ENCODE results near the gene TNFAIP8L1.
A peak's percentile ranks its signal among the peaks of the same experiment; 100 is the strongest.

TNFAIP8L1 gene

GRCh38 chr19:4682417-4683200 is 43.3 kb downstream of the TNFAIP8L1 start:
- DNase-seq: no peak

DNA sequence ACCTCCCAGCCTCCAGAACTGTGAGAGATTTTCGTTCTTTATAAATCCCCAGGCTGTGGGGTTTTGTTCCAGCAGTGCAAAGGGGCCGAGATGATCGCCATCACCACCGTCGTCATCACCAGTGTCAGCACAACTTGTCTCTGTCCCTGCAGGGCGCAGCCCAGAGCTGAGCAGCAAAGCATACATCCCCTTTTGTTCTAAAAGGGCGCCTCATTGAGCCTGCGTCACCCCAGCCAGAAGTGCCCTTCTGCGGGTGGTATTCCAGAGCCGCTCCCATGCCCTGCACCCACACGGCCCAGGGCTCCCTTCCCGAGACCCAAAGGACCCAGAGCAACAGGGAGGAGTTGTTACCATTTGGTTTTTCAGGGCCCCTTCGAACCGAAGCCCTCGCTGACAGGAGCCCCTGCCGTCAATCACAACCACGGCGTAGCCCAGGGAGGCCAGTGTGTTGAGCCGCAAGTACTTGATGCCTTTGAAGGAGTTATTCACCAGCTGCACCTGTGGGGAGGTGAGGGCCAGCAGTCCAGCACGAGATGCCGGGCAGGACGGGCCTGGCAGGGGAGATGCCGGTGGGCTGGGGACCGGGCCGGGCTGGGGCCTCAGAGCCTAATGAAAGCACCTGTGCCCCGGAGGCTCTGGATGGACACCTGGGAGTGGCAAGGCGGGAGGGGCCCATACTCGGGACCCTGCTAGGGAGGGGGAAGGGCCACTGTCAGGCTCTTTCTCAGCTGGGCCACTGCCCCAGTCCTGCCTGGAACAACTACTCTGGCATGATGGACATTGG is 45.2 kb downstream of the TNFAIP8L1 start:
- no peak for DNase-seq

- no peak for DNase-seq
These were observed 47.4 kb downstream of the TNFAIP8L1 start for GRCh38 chr19:4686700-4687099.

DNA sequence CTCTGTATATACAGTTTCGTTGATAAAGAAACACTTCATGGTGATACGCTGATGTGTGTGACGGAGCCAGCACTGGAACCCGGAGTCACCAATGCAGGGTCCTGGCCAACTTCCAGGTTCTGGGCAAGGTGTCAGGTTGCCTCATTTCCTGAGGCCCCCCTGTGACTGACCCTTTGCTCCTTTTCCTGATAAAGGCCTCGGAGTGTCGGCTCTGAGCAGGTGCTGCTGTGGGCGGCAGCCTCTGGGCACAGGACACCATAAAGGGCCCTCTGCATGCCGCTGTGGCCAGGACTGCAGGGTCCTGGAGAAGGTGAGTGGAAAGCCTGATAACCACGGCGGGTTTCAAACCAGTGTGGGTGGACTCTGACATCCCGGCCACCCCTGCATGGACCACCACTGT is 48.1 kb downstream of the TNFAIP8L1 start:
- DNase-seq: no peak

GRCh38 chr19:4688587-4688986 is 49.3 kb downstream of the TNFAIP8L1 start:
- DNase-seq: no peak

GRCh38 chr19:4689403-4689802 is 50.1 kb downstream of the TNFAIP8L1 start:
- no peak for DNase-seq

DNA sequence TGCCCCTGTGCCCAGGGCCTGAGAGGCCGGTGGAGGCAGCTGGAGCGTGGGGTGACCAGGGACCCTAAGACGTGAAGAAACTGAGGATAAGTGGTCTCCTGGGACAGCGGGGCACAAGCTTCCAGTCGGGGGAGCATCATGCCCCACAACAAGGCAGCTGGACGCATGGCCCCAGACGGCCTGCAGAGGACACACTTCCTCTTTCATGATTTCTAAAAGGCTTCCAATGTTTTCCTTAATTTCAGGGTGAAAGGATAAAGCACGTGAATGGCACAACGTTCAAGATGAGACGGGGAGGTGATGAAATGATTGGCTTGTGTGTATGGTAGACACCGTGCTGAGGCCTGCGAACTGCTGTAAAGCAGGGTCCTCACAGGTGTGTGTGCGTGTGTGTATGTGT is 51.0 kb downstream of the TNFAIP8L1 start:
- DNase-seq: no peak

GRCh38 chr19:4691373-4691772 is 52.1 kb downstream of the TNFAIP8L1 start:
- no peak for DNase-seq

- DNase-seq: no peak
These were observed 53.1 kb downstream of the TNFAIP8L1 start for GRCh38 chr19:4692251-4693077.

DNA sequence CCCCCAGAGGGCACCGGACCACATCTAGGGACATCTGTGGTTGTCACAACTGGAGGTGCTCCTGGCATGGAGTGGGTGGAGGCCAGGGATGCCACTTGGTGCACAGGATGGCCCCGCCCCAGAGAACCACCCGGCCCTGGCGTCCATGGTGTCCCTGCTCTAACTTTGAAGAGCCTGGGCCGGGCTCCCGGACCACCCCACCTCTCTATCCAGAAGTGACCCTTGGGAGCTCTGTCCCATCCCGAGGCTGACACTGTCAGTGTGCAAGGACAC is 53.7 kb downstream of the TNFAIP8L1 start:
- DNase-seq: no peak

DNA sequence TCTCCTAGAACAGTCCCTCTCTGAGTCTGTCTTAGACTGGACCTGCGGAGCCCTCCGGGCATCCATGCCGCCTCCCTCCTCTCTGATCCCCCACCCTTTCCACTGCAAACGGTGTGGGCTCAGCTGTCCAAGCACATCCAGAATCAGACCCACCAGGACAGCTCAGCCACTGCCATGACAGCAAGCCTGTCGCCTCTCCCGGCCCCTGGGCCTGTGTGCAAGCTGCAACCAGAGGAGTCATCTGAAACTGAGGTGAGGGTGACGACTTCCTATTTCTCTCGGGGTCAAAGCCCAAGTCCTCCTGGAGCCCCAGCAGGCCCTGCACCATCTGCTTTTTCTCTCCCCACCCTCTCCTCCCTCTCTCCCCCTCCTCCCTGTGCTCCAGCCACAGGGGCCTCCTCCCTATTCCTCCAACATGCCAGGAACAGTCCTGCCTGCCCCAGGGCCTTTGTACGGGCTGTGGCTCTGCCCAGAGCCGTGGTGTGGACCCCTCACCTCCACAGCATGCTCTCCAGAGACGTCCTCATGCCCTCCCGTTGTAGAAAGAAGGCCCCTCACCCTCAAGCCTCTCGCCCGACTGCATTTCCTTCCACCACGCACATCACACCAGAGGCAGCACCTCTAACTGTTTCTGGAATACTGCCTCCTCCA is 54.3 kb downstream of the TNFAIP8L1 start:
- DNase-seq: no peak

GRCh38 chr19:4694211-4694987 is 55.1 kb downstream of the TNFAIP8L1 start:
- peak; percentile 88 for DNase-seq

- DNase-seq: peak; percentile 58
These were observed 56.0 kb downstream of the TNFAIP8L1 start for GRCh38 chr19:4695224-4695731.

DNA sequence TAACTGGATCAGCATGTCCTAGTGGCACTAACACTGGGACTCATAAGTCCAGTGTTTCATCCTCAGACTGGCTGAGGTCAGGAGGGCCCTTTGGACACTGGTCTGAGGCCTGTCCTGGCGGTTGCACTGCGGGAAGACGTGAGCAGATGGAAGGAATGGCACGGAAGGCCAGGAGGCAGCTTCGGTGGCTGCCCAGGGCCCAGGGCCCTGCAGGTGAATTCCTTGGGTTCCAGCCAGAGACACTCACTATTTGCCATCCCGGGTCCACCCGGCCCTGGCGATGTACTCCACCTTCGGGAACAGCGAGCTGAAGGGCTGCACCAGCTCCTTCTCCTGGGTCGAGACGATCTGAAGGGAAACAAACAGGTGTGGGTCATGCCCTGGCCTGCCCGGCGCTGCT is 58.0 kb downstream of the TNFAIP8L1 start:
- no peak for DNase-seq

DNA sequence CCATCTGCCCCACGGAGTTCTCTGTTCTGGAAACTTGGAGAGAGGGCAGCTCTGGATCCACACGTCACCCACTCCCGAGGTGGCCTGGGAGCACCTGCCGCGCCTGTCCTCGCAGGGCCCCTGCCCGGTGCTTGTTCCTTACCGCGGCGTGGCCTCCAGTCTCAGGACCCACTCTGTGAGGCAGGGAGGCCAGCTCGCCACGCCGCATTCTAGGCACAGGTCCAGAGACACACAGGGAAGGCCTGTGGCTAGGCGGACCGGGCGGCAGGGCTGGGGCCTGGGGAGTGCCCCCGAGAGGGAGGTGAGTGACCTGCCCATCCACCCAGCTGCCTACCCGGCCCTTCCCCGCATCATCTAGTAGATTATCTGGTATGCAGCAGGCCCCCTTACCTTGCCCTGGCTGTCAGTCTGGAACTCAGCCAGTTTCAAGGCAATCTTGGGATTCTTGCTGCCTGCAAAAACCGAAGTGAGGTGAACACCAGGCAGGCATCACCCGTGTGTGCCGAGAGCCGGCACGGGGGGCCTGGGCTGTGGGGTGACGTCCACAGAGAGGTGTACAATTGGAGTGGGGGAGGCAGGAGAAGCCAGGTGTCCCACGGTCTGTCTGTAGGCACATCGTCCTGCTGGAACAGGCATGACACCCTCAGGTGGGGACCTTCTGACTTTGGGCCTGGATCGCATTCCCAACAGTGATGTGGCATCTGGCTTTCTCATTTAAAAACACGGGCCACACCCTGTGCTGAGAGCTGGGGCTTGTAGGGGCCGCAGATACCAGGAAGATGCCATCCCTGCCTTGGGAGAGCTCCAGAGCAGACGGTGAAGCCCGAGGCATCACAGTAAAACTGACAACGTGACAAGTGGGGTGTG is 60.7 kb downstream of the TNFAIP8L1 start:
- no peak for DNase-seq

DNA sequence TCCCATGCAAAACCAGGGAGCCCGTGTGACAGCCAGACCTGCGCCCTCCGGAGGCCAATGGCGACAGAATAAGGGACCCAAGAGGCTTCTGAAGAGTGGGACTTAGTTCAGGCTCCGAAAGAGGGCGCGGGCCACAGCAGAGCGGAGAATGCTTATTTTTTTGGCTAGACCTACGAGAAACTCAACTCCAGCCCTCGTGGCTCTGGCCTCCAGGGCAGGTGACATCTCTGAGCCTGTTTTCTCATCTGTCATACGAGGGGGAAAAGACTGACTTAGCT is 61.3 kb downstream of the TNFAIP8L1 start:
- DNase-seq: no peak

GRCh38 chr19:4701557-4701956 is 62.2 kb downstream of the TNFAIP8L1 start:
- no peak for DNase-seq

- DNase-seq: no peak
These were observed 63.4 kb downstream of the TNFAIP8L1 start for GRCh38 chr19:4702764-4703163.

DNA sequence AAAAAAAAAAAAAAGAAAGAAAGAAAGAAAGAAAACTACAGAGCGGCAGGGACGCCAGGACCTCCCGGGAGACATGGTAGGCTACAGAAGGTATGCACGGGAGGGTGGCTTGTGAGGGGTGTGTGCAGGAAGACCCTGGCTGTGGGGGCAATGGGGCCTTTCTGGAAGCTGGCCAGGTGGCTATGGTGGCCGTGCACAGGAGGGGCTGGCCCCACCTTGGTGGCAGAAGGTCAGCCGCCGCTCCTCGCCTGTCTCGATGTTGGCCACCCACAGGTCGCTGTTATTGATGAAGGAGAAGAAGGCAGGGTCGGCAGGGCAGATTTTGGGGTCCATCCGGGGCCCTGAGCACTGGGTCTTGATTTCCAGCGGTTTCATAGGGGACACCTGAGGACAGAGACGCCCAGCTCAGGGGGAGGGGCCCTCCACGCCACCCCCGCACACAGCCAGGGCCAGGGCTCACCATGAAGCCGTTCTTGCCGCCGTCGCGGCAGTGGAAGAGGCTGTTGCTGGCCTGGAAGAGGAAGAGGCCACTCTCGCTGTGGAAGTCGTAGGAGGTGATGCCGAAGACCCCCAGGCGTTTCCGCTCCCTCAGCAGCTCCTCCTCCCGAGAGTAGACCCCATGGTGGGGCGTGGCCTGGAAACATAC is 64.5 kb downstream of the TNFAIP8L1 start:
- no peak for DNase-seq

DNA sequence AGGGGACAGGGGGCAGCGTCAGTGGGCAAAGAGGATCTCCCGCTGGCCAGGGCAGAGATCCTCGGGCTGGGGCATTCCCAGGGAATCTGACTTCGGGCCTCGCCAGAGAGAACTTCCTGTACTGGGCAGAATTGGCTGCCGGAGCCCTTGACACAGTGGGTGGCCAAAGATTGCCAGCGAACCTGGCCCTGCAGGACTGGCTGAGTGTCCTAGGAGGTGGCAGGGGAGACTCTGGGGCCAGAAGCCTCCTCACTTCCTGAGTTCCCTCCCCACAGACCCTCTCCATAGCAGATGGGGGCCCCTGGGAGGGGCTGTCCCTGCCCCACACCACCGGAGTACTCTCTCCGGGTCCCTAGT is 65.0 kb downstream of the TNFAIP8L1 start:
- DNase-seq: no peak
